Endothelial cell of umbilical vein (primary cell): Measurements from ENCODE around the gene TGFA.

Source experiments
- EZH2 ChIP-seq: IDR thresholded peaks from 2 replicates; pipeline ENCODE4 v1.6.1; 2012; ENCODE audit warnings: borderline replicate concordance, low read depth, mild to moderate bottlenecking, moderate library complexity, low read length, inconsistent platforms; ENCODE audit not compliant: severe bottlenecking
- JUN ChIP-seq: IDR thresholded peaks from 2 replicates; pipeline ENCODE4 v1.6.1; 2011; ENCODE audit warnings: borderline replicate concordance, low read depth; ENCODE audit not compliant: insufficient read length, insufficient read depth
- POLR2A ChIP-seq: IDR thresholded peaks from 2 replicates; pipeline ENCODE4 v1.6.1; 2012; ENCODE audit warnings: low read depth, mild to moderate bottlenecking, control low read depth, low read length
- TF ChIP-seq, protein P1 (sequence below), 2 donors: IDR thresholded peaks; 1 replicate in 1 of 2; 2 replicates in 1 of 2; pipeline ENCODE4 v1.5.1; 2011; ENCODE audit warnings: low read length in 2 of 2, mild to moderate bottlenecking in 2 of 2, moderate library complexity in 2 of 2, control low read depth in 1 of 2, inconsistent platforms in 1 of 2, low read depth in 1 of 2; ENCODE audit not compliant: insufficient read depth in 1 of 2; ENCODE audit errors: extremely low read depth in 1 of 2

DNA sequence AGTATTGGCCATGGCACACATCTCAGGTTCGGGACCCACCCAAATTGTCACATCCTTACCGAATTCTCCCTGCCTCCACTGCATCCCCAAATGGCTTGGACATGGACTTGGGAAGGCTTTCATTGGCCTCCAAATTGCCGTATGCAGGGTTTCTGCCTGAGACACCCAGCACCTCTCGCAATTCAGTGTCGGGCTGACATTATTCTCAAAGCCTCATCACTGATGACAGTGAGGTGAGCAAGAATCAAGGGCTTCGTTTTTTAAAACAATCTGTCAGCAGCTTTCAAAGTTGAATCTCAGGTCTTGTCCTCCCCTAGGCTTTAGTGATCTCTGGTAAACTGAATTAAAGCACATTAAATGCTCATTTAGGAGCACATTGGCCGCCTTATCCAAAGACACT is 29.5 kb upstream of the TGFA start:
- TF ChIP-seq, protein P1, sequence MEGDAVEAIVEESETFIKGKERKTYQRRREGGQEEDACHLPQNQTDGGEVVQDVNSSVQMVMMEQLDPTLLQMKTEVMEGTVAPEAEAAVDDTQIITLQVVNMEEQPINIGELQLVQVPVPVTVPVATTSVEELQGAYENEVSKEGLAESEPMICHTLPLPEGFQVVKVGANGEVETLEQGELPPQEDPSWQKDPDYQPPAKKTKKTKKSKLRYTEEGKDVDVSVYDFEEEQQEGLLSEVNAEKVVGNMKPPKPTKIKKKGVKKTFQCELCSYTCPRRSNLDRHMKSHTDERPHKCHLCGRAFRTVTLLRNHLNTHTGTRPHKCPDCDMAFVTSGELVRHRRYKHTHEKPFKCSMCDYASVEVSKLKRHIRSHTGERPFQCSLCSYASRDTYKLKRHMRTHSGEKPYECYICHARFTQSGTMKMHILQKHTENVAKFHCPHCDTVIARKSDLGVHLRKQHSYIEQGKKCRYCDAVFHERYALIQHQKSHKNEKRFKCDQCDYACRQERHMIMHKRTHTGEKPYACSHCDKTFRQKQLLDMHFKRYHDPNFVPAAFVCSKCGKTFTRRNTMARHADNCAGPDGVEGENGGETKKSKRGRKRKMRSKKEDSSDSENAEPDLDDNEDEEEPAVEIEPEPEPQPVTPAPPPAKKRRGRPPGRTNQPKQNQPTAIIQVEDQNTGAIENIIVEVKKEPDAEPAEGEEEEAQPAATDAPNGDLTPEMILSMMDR (IDR thresholded peaks at IDR 0.05; ENCODE audit: extremely low read depth in 1 of 2, insufficient read depth in 1 of 2, low read depth in 1 of 2, low read length in 2 of 2), result no peak
- TF ChIP-seq POLR2A, result no peak
- no peak for TF ChIP-seq EZH2
- no peak for TF ChIP-seq JUN
